Kidney epithelial cell (primary cell): ENCODE data around the gene NTM. TPM values are rescaled to one million over a fixed set of nuclear protein-coding genes. Genes with fewer than 3 reads are reported as not detected.
A peak's percentile ranks its signal among the peaks of the same experiment; 100 is the strongest.

Source experiments
- DNase-seq: peaks from one replicate; pipeline ENCODE4 v3.0.0-alpha.2; 2010; ENCODE audit warnings: low read depth
- H3K27me3 ChIP-seq: 2 replicates; pipeline ENCODE4 v1.6.0; 2011; ENCODE audit warnings: low read length; ENCODE audit not compliant: control insufficient read depth, insufficient read depth
- H3K36me3 ChIP-seq: 2 replicates; pipeline ENCODE4 v1.5.1; 2011; ENCODE audit warnings: low read length; ENCODE audit not compliant: control insufficient read depth, insufficient read depth
- H3K4me3 ChIP-seq: 2 replicates; pipeline ENCODE4 v1.5.1; 2011; ENCODE audit warnings: low read depth, mild to moderate bottlenecking, control low read depth, low read length
- CTCF ChIP-seq: IDR thresholded peaks from 2 replicates; pipeline ENCODE4 v1.5.1; 2011; ENCODE audit warnings: mild to moderate bottlenecking, moderate library complexity, low read length, control low read depth, inconsistent platforms; ENCODE audit not compliant: insufficient read depth, poor library complexity, severe bottlenecking
- total RNA-seq: library from RNA; depleted of rRNA; stranded (reverse); fragments of >200 nt; gene quantifications from 2 replicates; pipeline ENCODE4 v1.2.3, GENCODE V29; 2015

NTM gene
- total RNA-seq, 1 donor from 2014 or later: 111 TPM

- TF ChIP-seq CTCF: no peak
- no peak overlapping the region for H3K4me3 ChIP-seq
- DNase-seq: no peak
Observed at GRCh38 chr11:131602431-131602830, 232.0 kb downstream of the NTM start.

GRCh38 chr11:131606811-131607335 is 236.5 kb downstream of the NTM start:
- no peak for DNase-seq
- no peaks in the 10 kb centered on the region for H3K27me3 ChIP-seq
- H3K4me3 ChIP-seq: no peak overlapping the region
- H3K36me3 ChIP-seq: no peaks in the 10 kb centered on the region
- no peak for TF ChIP-seq CTCF

More at GRCh38 chr11:131602431-131602830, 232.0 kb downstream of the NTM start:
- Histone ChIP-seq H3K27me3 (no peaks in the 10 kb centered on the region), H3K36me3 (no peaks in the 10 kb centered on the region)

GRCh38 chr11:131609337-131609736 is 238.9 kb downstream of the NTM start:
- DNase-seq: peak; percentile 48
- Histone ChIP-seq H3K36me3 (no peaks in the 10 kb centered on the region), H3K4me3 (no peak overlapping the region), H3K27me3 (no peaks in the 10 kb centered on the region)
- TF ChIP-seq CTCF: no peak

- no peak for DNase-seq
- Histone ChIP-seq H3K27me3 (no peaks in the 10 kb centered on the region), H3K36me3 (no peaks in the 10 kb centered on the region), H3K4me3 (no peak overlapping the region)
- TF ChIP-seq CTCF: no peak
Observed at GRCh38 chr11:131609921-131610320, 239.5 kb downstream of the NTM start.

GRCh38 chr11:131611322-131611721 is 240.9 kb downstream of the NTM start:
- Histone ChIP-seq H3K4me3 (no peak overlapping the region), H3K36me3 (no peaks in the 10 kb centered on the region), H3K27me3 (no peaks in the 10 kb centered on the region)
- no peak for TF ChIP-seq CTCF
- no peak for DNase-seq

GRCh38 chr11:131612533-131612932 is 242.1 kb downstream of the NTM start:
- Histone ChIP-seq H3K36me3 (no peaks in the 10 kb centered on the region), H3K4me3 (no peak overlapping the region), H3K27me3 (no peaks in the 10 kb centered on the region)
- DNase-seq: no peak
- no peak for TF ChIP-seq CTCF
